Measurements from ENCODE around the gene NISCH.
A peak's percentile ranks its signal among the peaks of the same experiment; 100 is the strongest.

NISCH gene

DNA sequence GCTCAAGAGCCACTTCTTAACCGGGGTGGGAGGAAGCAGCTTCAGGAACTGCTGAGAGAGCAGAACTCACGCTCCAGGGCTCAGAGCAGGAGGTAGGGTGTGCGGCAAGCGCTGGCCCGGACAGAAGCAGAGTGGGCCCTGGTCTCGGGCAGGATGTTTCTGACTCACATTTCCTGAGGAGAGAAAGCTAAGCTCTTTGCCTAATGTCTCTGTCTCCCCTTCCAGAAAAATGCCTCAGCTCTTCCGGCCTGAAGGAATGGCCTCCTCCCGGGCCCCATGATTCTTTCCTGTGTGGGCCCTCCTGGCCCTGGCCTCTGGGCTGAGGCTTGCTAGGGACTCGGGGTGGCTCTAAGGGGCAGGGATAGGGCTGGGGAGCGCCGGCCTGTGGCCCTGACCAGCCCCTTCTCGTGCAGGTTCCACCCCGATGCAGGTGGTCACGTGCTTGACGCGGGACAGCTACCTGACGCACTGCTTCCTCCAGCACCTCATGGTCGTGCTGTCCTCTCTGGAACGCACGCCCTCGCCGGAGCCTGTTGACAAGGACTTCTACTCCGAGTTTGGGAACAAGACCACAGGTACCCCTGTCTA, 35.6 kb downstream of the NISCH start:
- DNase-seq = no peak

DNA sequence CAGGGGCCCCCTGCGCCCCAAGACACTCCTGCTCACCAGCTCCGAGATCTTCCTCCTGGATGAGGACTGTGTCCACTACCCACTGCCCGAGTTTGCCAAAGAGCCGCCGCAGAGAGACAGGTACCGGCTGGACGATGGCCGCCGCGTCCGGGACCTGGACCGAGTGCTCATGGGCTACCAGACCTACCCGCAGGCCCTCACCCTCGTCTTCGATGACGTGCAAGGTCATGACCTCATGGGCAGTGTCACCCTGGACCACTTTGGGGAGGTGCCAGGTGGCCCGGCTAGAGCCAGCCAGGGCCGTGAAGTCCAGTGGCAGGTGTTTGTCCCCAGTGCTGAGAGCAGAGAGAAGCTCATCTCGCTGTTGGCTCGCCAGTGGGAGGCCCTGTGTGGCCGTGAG, 36.7 kb downstream of the NISCH start:
- DNase-seq = no peak

DNA sequence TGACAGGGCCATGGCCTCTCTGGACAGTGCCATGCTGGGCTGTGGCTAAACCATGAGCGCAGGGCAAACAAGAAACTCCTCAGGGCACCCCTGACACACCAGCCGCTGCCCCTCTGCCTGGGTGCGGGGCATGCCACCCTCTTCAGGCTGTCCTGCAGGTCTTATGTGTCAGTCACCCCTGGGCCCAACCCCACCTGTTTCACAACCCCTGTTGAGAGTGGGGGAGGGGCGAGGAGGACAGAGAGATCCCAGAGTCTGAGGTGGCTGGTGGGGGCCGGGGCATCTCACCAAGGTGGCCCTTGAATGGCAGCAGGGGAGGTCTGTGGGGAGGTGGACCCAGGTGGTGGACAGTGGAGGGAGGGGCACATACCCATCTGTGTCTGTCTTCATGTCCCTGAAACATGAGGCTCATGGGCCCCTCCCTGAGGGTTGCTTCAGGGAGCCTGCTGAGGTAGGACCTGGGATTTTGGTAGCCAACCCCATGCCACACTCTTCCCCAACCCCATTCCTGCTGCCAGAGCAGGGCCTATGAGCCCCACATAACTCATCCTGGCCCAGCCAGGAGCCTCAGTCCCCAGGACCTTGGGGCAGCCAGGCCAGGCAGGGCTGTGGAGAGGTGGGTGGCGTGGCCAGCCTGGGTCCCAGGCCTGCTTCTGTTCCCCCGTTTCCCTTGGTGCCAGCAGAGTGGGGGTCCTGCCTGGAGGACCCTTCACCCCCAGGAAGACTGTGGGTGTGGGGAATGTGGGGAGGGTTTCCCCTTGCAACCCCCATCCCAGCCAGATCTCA, 38.0 kb downstream of the NISCH start:
- DNase-seq = peak; percentile 27

DNA sequence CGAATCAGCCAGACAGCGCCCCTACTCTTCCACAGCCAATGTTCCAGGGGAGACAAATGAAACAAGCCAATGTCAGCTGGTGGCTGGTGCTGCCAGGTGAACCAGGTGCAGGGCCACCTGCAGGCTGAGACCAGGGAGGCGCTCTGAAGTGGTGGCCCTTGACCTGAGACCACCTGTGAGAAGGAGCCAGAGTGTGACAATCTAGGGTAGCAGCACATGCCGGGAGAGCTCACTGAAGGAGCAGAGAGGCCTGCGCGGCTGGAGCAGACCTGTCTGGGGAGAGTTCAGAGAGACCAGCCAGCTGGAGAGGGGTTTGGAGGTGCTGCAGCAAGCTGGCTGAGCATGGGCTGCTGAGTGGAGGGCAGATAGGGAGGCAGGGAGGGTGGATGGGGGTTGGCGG, 39.0 kb downstream of the NISCH start:
- DNase-seq = peak; percentile 40

GRCh38 chr3:52494886-52495495, 39.6 kb downstream of the NISCH start, which contains the start of gene STAB1:
Gene STAB1 (plus strand): TSS chr3:52495338. CDS start chr3:52495414, 76 bp downstream.
- DNase-seq = no peak

DNA sequence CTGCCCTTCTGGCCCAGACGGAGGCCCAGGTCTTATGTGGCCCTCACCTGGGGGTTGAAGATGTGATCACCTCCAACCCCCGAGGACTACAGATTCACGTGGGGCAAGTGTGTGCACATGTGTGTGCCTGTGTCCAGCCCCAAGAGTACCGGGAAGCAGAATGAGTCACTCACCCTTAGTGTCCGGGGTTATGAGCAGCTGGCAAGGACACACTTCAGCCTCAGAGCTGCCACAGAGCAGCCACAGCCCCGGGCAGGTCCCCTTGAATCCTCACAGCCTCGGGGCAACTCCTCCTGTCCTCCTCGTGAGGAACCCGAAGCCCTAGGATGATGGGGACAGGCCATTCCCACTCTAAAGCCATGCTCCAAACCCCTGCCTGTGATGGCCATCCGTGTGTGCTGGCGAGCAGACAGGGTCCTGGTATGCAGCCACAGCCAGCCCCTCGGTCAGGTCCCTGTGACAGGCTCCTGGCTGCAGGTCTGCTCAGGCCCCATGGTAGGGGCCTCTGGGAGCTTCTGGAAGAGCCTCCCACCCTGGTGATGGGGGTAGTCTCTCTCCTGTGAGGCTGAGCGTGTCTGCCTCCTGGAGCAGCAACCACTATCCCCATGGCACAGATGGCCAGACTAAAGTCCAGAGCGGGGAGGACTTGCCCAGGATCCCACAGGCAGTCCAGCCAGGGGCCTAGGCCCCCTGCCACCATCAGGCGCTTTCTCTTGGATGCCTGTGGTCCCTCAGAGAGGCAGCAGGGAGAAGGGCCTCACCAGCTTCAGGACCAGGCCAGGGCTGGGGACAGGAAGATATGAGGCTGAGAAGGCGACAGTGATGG, 40.6 kb downstream of the NISCH start:
- DNase-seq = no peak

DNA sequence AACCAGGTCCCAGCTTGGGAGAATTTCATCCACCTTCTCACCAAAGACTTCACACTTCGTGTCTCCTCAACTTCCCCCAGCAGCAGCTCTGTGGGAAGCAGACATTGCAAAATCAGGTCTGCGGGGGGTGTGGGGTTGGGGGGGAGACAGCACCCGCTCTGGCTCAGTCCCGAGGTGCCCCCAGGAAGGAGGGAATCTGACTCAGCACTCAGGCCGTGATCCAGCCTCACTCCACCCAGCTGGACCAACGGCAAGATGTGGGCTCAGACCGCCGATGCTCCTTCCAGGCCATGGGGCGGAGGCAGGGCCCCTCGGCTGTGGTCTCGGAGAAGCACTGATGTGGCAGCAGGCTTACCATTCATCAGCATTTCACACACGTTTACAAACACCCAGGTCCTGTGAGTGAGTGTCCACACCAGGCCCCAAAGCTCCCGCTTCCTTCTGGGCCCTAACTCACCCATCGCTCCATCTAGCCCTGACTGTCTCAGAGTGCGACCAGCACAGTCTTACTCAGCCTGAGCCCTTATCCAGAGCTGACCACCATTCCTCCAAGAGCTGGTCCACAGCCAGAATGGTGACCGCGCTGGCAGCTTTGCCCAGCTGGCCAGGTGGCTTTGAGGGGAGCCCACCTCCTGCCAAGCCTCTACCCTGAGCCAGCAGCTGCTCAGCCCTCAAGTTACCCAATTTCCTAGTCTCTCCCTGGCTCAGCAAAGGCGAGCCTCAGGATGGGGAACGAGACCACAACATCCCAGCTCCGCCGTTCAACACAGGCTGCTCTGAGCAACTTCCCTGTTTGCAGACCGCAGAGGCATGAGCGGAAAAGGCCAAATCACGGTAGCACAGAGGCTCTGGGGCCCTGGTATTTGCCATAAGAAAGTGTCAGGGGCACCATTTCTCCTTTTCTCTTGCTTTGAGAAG, 43.0 kb downstream of the NISCH start:
- DNase-seq = no peak

DNA sequence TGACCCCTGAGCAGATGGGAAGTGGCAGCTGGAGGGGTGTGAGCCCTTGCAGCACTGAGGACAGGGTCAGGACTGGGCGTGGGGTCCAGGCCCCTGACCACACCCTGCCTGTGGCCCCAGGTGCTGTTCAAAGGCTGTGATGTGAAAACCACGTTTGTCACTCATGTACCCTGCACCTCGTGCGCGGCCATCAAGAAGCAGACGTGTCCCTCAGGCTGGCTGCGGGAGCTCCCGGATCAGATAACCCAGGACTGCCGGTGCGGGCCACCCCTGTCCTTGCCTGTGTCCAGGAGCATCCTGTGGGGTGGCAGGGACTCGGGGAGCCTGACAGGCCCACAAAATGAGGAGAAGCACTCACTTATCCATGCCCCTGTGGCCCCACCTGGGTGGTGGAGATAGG, 45.6 kb downstream of the NISCH start:
- no peak for DNase-seq

- no peak for DNase-seq
These were observed 46.6 kb downstream of the NISCH start for GRCh38 chr3:52502001-52502400.

GRCh38 chr3:52502808-52503350, 47.5 kb downstream of the NISCH start:
- no peak for DNase-seq

- no peak for DNase-seq
These were observed 48.5 kb downstream of the NISCH start for GRCh38 chr3:52503788-52504424.

- no peak for DNase-seq
These were observed 49.6 kb downstream of the NISCH start for GRCh38 chr3:52504977-52505376.

- DNase-seq = peak; percentile 31
These were observed 51.0 kb downstream of the NISCH start for GRCh38 chr3:52506266-52506966.

DNA sequence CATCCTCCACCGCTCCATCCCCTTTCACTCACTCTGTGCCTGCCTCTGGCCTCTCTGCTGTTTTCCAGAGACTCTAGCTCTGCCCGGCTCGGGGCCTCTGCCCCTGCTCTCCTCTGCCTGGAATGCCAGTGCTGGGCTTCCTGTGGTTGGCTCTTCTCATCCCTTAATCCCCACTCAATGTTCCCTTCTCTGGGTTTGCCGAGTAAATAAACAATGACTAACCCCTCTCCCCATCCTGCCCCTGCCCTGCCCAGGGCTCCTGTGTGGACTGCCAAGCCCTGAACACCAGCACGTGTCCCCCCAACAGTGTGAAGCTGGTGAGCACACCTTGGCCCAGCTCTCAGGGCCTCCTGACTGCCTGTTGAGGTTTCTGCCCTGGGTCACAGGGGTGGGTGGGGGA, 52.0 kb downstream of the NISCH start:
- peak; percentile 10 for DNase-seq

GRCh38 chr3:52509753-52510328, 54.4 kb downstream of the NISCH start:
- DNase-seq = no peak

- DNase-seq = no peak
These were observed 56.1 kb downstream of the NISCH start for GRCh38 chr3:52511509-52511908.

- DNase-seq = peak; percentile 14
These were observed 56.7 kb downstream of the NISCH start for GRCh38 chr3:52512105-52512504.

GRCh38 chr3:52512727-52513126, 57.3 kb downstream of the NISCH start:
- no peak for DNase-seq

DNA sequence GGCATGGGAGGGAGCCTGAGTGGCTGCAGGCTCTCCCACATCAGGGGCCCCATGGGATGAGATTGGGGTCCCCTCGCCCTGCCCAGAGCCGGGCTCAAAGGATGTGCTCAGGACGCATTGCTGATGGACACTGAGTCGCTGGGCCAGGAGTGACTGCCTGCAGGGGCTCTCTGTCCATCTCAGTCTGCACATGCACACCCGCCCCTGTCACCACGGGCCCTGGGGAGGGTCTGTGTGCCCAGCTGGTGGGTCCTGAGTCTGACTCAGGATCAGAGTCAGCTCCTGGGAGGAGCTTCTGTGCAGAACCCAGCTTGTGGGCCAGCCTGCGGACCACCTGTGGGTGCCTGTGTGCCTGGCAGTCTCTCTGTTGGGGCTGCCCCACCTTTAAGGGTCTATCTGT, 57.9 kb downstream of the NISCH start:
- no peak for DNase-seq

- no peak for DNase-seq
These were observed 59.2 kb downstream of the NISCH start for GRCh38 chr3:52514576-52514975.

All from NCI-H82 (cell line).